SK-N-MC (cell line): ENCODE measurements around the gene AADAC.

Experiments
- EZH2 ChIP-seq: fragments of 200-600 bp; sonication (generic); IDR thresholded peaks from one replicate; pipeline ENCODE4 v1.6.1; 2017; ENCODE audit warnings: antibody characterized with exemption
- POLR2AphosphoS5 ChIP-seq: IDR thresholded peaks from 2 replicates; pipeline ENCODE4 v1.6.1; 2012; ENCODE audit warnings: mild to moderate bottlenecking, low read depth, low read length, borderline replicate concordance

DNA sequence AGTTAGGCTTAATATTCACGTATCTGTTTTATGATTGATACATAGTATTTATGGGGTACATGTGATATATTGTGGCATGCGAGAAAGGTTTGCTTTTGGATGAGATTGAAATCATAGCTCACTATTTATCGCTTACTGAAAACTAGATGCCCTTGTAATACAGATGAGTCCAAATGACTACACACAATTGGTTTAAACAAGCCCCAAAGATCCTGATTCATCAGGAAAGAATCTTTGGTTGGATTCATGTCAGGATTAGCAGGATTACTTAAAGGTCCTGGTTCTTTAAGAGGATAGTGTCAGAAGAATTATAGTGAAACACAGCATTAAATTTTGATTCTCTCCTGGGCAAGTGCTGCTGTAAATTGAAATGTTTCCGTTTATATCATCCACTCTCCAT lies 18.6 kb upstream of the AADAC start:
- TF ChIP-seq EZH2 (no peak), POLR2AphosphoS5 (no peak)
